Smooth muscle cell (in vitro differentiated cells): Measurements from ENCODE around the gene BTD. TPM values are rescaled to one million over a fixed set of nuclear protein-coding genes. Genes with fewer than 3 reads are reported as not detected.

Experiments used
- DNase-seq: peaks from one replicate; lab custom pipeline; 2025; ENCODE audit not compliant: unreplicated experiment; lab: John Stamatoyannopoulos, UW
- H2AFZ ChIP-seq: fragments of 200-600 bp; sonication (generic); 2 replicates; pipeline ENCODE4 v1.6.0; 2016; ENCODE audit warnings: antibody characterized with exemption, low read depth, mild to moderate bottlenecking
- H3F3A ChIP-seq: fragments of 200-600 bp; sonication (generic); 2 replicates; pipeline ENCODE4 v1.6.0; 2017; ENCODE audit warnings: antibody characterized with exemption, low read depth
- H3K27ac ChIP-seq: fragments of 200-600 bp; sonication (generic); 2 replicates; pipeline ENCODE4 v1.5.1; 2016; ENCODE audit warnings: low read depth, mild to moderate bottlenecking
- H3K27me3 ChIP-seq: fragments of 200-600 bp; sonication (generic); 2 replicates; pipeline ENCODE4 v1.6.1; 2016; ENCODE audit warnings: low read depth, mild to moderate bottlenecking
- H3K36me3 ChIP-seq: fragments of 200-600 bp; sonication (generic); 2 replicates; pipeline ENCODE4 v1.5.1; 2016; ENCODE audit warnings: low read depth
- H3K4me1 ChIP-seq: fragments of 200-600 bp; sonication (generic); 2 replicates; pipeline ENCODE4 v1.5.1; 2016; ENCODE audit warnings: low read depth
- H3K4me2 ChIP-seq: fragments of 200-600 bp; sonication (generic); 2 replicates; pipeline ENCODE4 v1.6.0; 2016; ENCODE audit warnings: mild to moderate bottlenecking
- H3K4me3 ChIP-seq: fragments of 200-600 bp; sonication (generic); 2 replicates; pipeline ENCODE4 v1.5.1; 2016; ENCODE audit warnings: mild to moderate bottlenecking
- H3K79me2 ChIP-seq: fragments of 200-600 bp; sonication (generic); 2 replicates; pipeline ENCODE4 v1.6.0; 2016; ENCODE audit warnings: low read depth, mild to moderate bottlenecking
- H3K9ac ChIP-seq: fragments of 200-600 bp; sonication (generic); 2 replicates; pipeline ENCODE4 v1.6.0; 2016; ENCODE audit warnings: low read depth
- H3K9me3 ChIP-seq: fragments of 200-600 bp; sonication (generic); replicated peaks from 2 replicates; pipeline ENCODE4 v1.5.1; 2016; ENCODE audit warnings: low read depth
- H4K20me1 ChIP-seq: fragments of 200-600 bp; sonication (generic); 2 replicates; pipeline ENCODE4 v1.6.0; 2016; ENCODE audit warnings: low read depth
- CTCF ChIP-seq: fragments of 200-600 bp; sonication (generic); IDR thresholded peaks from 2 replicates; pipeline ENCODE4 v1.5.1; 2017; ENCODE audit warnings: borderline replicate concordance, mild to moderate bottlenecking, antibody characterized with exemption; ENCODE audit not compliant: insufficient read depth, poor library complexity, severe bottlenecking
- WGBS: methylation state at CpG from one replicate; pipeline ENCODE4 v1.1.7; 2016; ENCODE audit warnings: low lambda C conversion rate; 5-methylcytosine and 5-hydroxymethylcytosine counted together
- polyA plus RNA-seq: library from polyadenylated mRNA; unstranded; fragments of >200 nt; fragmentation: Nextera tagmentation; extraction: Ambion mirVana; gene quantifications from 2 replicates; pipeline ENCODE4 v1.2.1, GENCODE V29; 2016
- total RNA-seq: library from RNA; depleted of rRNA; stranded (reverse); fragments of >200 nt; gene quantifications from 2 replicates; pipeline ENCODE4 v1.2.3, GENCODE V29; 2014

The BTD gene
- total and polyA plus RNA-seq, 2 experiments from 2014 or later: 20.9 to 23.6 TPM

- no peak for TF ChIP-seq CTCF
- Histone ChIP-seq H3F3A (no peaks in the 10 kb centered on the region), H3K79me2 (no peaks in the 10 kb centered on the region), H3K9me3 (no peaks in the 10 kb centered on the region), H3K4me3 (no peak overlapping the region), H3K4me2 (peak overlapping the region; percentile 24), H3K27ac (peak overlapping the region; percentile 73), H3K9ac (no peak overlapping the region), H3K4me1 (peaks cover 23% of the 10 kb centered on the region), H4K20me1 (no peaks in the 10 kb centered on the region), H3K27me3 (no peaks in the 10 kb centered on the region), H3K36me3 (no peaks in the 10 kb centered on the region), H2AFZ (no peak overlapping the region)
- no peak for DNase-seq
These were observed 52.6 kb downstream of the BTD start for GRCh38 chr3:15654127-15654526.

- Histone ChIP-seq H3K79me2 (no peaks in the 10 kb centered on the region), H3K9me3 (no peaks in the 10 kb centered on the region), H2AFZ (no peak overlapping the region), H3K36me3 (no peaks in the 10 kb centered on the region), H3K9ac (no peak overlapping the region), H3K4me3 (no peak overlapping the region), H3K27ac (peak overlapping the region; percentile 73), H3K4me2 (peak overlapping the region; percentile 24), H4K20me1 (no peaks in the 10 kb centered on the region), H3F3A (no peaks in the 10 kb centered on the region), H3K4me1 (peaks cover 23% of the 10 kb centered on the region), H3K27me3 (no peaks in the 10 kb centered on the region)
- DNase-seq: no peak
- WGBS: 48% methylated on average over 9 of the region's 9 CpGs
- TF ChIP-seq CTCF: no peak
These were observed 53.3 kb downstream of the BTD start for GRCh38 chr3:15654891-15655290.

GRCh38 chr3:15656342-15656741, 54.8 kb downstream of the BTD start:
- H3F3A ChIP-seq: peaks cover 3% of the 10 kb centered on the region
- H4K20me1 ChIP-seq: no peaks in the 10 kb centered on the region
- H3K4me3 ChIP-seq: no peak overlapping the region
- 69% methylated on average over 5 of the region's 5 CpGs for WGBS
- no peak for TF ChIP-seq CTCF
- no peak overlapping the region for H2AFZ ChIP-seq
- H3K79me2 ChIP-seq: no peaks in the 10 kb centered on the region
- DNase-seq: no peak
- H3K36me3 ChIP-seq: no peaks in the 10 kb centered on the region
- H3K4me2 ChIP-seq: peak overlapping the region; percentile 20
- peak overlapping the region; percentile 73 for H3K27ac ChIP-seq
- peaks cover 23% of the 10 kb centered on the region for H3K4me1 ChIP-seq
- H3K27me3 ChIP-seq: no peaks in the 10 kb centered on the region
- H3K9ac ChIP-seq: no peak overlapping the region
- H3K9me3 ChIP-seq: no peaks in the 10 kb centered on the region

- no peaks in the 10 kb centered on the region for H3K36me3 ChIP-seq
- peak overlapping the region; percentile 20 for H3K4me2 ChIP-seq
- H4K20me1 ChIP-seq: no peaks in the 10 kb centered on the region
- no peak overlapping the region for H3K4me3 ChIP-seq
- H3F3A ChIP-seq: peaks cover 3% of the 10 kb centered on the region
- H3K27me3 ChIP-seq: no peaks in the 10 kb centered on the region
- H3K9me3 ChIP-seq: no peaks in the 10 kb centered on the region
- no peak for TF ChIP-seq CTCF
- H3K9ac ChIP-seq: no peak overlapping the region
- DNase-seq: no peak
- H3K79me2 ChIP-seq: no peaks in the 10 kb centered on the region
- peak overlapping the region; percentile 39 for H2AFZ ChIP-seq
- peaks cover 23% of the 10 kb centered on the region for H3K4me1 ChIP-seq
- peak overlapping the region; percentile 73 for H3K27ac ChIP-seq
These were observed 55.5 kb downstream of the BTD start for GRCh38 chr3:15657016-15657415.
